Neural progenitor cell (in vitro differentiated cells): ENCODE results near the gene NXN.

ENCODE experiments used
- CTCF ChIP-seq: fragments of 200-600 bp; sonication (generic); IDR thresholded peaks from 2 replicates; pipeline ENCODE4 v1.5.1; 2017; ENCODE audit warnings: antibody characterized with exemption, mild to moderate bottlenecking
- EZH2 ChIP-seq: fragments of 200-600 bp; sonication (generic); IDR thresholded peaks from 2 replicates; pipeline ENCODE4 v1.6.1; 2017; ENCODE audit warnings: antibody characterized with exemption, mild to moderate bottlenecking, moderate library complexity

- TF ChIP-seq EZH2 (no peak), CTCF (no peak)
Measured at GRCh38 chr17:1022278-1023024, 42.9 kb upstream of the NXN start.
